Medulla oblongata (tissue), 1 donor: ENCODE measurements around the gene DLK2.
"Not testable (repeated sequence)": the region's sequence is repeated elsewhere in the genome, so short reads cannot be mapped to it uniquely, and the experiment has no call there.

Experiments
- DNase-seq: peaks from one replicate; pipeline ENCODE4 v3.0.0-alpha.2; 2015; ENCODE audit errors: extremely low spot score

The DLK2 gene

DNA sequence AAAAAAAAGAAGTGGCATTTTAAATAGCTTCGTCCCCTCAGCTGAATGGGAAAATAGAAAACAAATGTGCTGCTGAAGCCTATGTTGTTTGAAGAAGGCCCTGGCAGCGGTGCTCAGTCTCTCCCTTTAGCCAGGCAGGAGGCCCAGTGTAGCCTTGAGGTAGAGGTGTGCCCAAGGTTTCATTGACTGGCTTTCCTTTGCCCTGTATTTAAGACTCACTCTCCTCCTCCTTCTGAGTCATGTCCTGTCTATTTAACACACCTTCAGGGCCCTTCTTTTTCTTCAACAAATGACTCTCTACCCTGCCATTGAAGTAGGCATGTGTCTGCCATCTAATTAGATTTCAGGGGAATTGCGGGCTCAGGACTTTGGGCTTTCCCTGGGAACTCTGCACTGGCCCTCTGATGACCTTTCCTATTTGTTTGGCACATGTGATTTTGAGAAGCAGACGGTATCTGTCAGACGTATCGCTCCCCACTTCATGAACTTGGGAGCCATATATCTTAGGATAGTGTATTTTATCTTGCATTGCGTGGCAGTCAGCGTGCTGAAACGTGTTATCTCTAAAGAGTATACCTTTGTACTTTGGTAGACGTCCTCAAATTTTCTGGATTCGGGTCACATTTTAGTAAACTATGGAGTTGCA lies 26.4 kb upstream of the DLK2 start:
- DNase-seq = no peak

DNA sequence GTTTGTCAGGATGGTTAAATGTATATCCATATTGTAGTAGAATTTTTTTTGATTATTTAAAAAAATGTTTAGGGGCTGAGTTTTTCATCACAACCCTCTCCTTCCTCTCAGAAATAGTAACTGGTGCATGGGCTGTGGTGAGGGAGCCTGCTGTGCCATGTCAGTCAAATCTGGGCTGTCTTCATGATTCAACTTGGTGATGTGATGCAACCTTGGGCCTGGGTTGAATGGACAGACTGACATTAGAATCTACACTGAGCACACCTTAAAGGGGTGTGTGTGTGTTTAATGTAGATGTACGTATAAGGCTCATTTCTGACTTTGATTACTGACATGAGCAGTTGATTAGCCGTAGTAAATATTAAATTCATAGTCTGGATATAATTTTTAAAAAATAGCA lies 25.7 kb upstream of the DLK2 start:
- DNase-seq = no peak

DNA sequence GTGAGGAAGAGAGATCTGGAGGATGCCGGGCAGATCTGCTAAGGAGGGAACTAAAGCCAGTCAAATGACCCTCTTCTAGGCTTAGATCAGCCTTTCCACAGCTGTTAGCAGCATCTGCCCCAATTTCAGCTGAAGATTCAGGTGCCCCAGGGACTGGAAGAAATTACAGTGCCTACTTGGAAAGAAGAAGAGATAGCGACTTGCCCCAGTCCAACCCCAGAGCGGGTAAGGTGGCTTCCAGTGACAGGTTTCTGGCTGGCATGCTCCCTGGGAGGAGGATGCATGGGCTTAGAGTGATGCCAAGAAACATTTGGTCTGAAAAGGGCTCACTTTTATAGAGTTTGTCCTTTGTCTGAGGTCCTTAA lies 22.6 kb upstream of the DLK2 start:
- no peak for DNase-seq

DNA sequence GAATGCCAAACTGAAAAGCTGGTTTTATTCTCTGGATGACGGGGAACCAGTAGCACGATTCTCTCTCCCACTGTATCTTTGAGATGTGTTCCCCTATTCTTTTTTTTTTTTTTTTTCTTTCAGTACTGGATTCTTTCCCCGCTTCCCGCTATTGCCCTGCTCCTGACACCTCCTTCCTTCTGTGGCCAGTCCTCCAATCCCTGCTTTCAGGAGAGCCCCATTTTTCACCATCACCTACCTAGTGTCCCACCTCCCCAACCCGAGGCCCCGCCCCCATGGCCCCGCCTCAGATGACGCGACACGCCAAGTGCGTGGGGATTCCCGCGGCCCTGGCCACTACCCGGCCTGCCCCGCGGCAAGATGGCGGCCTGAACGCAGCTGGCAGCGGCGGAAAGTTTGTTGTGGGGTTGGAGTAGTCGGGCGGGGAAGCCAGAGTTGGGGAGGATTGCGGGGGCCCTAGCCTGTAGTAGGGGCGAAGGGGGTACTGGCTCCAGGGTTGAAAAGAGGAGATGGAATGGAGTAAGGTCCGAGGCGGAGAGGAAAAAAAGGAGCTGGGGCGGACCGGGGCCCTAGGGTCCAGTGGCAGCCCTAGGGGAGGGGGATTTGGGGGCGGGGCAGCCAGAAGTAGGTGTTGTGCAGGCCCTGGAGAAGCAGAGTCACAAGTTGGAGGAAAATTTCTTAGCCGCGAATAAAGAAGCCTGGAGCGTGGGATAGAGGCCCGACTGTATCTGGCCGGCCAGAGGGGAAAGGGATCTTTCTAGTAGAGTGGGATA lies 22.1 kb upstream of the DLK2 start, which contains the start of gene TJAP1:
TSS of gene TJAP1 (plus strand) at position 336 of the 773 bp plus-strand sequence. CDS start 21,432 bp downstream, outside the sequence.
- DNase-seq = peak; percentile 94

DNA sequence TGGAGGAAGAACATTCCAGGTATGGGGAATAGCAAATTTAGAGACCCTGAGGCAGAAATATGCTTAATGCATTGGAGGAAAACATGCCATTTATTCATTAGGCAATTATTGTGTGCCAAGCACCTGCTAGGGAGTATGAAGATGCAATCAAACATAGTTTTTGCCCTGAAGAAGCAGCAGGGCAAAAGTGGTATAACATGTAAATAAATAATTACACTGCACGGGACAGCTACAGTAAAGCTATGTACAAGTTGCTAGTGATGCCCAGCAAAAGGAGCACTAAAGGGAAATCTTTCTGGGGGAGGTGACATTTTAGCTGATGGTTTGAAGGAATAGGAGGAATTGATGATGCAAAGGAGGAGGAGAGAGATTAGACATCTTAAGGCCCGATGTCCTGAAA lies 21.4 kb upstream of the DLK2 start:
- DNase-seq = no peak

DNA sequence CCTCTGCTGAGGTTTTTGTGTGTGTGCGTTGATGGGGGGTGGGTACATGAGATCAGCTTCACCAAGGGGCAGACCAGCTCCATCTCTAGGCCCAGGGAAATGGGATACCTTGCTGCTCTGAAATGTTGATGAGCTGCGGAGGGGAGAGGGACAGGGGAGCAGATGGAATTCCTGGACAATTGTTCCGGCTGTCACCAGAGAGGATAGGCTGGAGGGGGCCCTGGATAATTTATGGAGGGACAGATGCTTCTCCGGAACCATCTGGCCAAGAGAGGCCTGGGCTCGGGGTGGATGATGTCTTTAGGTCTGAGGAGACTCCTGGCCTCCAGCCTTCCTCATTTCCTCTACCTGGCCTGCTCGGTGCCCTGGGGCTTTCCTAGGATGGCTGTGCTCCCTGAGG lies 20.2 kb upstream of the DLK2 start:
- no peak for DNase-seq

DNA sequence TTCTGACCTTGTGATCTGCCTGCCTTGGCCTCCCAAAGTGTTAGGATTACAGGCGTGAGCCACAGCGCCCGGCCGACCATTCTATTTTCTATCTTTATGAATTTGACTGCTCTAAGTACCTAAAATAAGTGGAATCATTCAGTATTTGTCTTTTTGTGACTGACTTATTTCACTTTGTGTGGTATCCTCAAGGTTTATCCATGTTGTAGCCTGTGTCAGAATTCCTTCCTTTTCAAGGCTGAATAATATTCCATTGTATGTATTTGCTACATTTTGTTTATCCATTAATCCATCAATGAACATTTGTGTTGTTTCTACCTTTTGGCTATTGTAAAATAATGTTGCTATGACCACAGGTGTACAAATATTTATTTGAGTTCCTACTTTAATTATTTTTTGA lies 17.2 kb upstream of the DLK2 start:
- DNase-seq = no peak

DNA sequence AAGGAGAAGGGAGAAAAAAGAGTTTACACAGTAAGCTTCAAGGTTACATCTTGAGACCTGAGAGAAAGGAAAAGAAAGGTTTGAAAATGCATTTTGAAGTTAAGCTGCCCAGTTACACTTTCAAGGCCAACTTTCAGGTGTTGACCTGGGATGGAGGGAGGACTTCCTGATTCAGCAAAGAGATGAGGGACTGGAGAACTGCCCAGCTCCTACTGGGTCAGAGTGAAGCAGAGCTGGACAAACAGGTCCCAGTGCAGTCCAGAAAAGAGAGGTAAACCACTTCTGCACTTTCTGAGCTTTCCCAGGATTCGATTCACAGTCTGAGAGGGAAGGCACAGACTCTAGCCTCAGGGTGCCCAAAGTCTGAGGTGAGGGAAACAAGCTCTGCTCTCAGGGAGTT lies 16.1 kb upstream of the DLK2 start:
- DNase-seq = no peak

DNA sequence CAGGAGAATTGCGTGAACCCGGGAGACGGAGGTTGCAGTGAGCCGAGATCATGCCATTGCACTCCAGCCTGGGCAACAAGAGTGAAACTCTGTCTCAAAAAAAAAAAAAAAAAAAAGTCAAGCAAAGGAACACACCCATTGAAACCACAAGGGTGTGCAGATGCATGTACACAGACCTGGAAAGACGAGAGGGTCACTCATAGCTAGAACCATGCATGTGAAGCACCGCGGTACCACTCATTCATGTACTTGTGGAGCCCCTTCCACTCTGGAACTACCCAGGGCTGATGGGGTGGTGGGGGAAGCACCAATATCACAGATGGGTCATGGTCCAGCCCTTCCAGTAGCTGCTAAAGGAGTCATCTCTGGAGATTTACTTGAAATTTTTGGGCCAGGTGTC lies 14.6 kb upstream of the DLK2 start:
- no peak for DNase-seq

DNA sequence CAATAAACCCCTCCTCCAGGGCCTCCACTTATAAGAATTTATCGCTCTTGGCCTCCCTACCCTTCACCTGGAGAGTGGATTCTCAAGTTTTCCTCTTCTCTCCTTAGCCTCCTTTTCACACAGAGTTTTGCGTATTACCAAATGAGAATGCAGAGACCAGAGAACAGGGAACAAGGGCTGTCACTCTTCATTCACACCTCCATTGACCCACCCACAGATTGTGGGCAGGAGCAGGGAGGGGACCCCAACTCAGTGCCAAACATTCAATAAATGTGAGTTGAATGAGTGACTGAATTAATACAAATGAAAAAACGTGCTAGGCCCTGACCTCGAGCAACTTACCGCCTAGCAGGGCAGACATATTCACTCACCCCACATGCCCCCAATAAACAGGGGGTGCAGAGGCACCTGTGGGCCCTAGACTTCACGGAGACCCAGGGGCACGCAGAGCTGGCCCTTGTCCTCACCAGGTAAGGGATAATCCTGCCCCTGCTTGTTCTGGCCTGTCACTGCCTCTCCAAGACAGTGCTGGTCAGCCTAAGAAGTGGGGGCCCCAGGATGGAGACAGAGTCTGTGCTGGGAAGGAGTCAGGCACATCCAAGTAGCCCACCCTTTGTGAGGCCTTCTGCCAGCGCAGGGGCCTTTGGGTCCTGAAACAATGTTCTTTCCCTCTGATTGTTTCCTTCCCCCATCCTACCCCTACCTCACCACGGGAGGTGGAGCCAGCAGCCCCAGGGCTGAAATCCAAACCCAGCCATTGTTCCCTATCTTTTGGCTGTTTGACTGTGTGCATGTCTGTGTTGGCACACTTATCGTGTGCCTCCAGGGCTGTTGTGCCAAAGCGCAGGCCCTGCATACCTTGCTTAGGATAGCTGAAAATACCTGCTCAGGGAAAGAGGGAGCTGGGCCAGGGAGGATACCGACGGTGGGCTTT lies 13.7 kb upstream of the DLK2 start:
- no peak for DNase-seq

DNA sequence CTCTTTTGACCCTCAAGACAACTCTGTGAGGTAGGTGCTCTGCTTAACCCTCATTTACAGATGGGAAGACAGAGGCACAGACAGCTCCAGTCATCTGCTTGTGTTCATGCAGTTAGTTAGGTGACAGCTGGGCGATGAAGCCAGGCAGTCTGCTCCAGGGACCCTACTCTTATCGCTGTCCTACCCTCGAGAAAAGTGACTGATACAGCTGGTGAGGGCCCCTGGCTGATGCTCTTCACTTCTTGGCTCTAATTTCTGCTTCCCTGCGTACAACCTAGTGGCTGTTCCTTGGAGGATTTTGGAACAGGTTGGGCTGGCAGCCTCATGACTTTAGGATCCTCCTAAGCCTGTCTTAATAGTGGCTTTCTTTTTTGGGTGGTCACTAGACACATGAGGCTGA lies 12.9 kb upstream of the DLK2 start:
- DNase-seq = no peak

DNA sequence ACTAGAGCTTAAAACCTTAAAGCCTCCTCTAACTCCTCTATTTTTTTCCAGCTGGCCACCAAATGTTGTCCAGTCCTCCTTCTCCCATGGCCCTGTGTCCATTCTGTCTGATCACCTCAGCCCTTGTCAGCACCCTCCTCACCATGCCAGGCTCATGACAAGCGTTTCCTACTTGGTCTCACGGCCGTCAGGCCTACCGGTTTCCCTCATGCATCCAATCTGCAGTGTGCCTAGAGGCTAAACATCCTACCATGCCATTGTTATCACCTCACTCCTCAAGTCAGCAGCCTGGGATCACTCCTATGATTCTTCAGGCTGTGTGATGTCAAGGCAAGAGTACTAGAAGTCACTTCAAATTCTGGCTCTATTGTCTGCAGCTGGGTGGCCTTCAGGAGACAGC lies 12.4 kb upstream of the DLK2 start:
- DNase-seq = no peak

DNA sequence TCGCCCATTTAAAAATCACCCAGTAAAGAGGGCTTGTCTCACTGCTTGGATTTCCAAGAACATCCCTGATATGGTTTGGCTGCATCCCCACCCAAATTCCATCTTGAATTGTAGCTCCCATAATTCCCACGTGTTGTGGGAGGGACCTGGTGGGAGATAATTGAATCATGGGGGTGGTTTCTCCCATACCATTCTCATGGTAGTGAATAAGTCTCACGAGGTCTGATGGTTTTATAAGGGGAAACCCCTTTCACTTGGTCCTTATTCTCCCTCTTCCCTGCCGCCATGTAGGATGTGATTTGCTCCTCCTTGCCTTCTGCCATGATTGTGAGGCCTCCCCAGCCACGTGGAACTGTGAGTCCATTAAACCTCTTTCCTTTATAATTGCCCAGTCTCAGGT lies 11.9 kb upstream of the DLK2 start:
- not testable (repeated sequence) for DNase-seq

DNA sequence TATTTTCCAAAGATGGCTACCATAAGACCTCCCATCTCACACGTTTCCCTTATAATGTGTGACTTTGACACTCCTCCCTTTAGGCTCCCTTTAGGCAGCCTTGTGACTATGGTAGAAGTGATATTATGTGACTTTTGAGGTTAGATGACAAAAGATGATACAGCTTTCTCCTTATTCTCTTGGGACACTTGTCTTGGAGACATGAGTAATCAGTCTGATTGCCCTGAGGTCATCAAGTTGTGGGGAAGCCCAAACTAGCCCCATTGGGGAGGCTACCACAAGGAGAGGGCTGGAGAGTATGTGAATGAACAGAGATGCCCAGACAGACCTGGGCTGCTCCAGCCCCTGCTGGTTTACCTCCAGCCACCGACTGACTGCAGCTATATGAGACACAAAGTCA lies 10.6 kb upstream of the DLK2 start:
- DNase-seq = no peak

DNA sequence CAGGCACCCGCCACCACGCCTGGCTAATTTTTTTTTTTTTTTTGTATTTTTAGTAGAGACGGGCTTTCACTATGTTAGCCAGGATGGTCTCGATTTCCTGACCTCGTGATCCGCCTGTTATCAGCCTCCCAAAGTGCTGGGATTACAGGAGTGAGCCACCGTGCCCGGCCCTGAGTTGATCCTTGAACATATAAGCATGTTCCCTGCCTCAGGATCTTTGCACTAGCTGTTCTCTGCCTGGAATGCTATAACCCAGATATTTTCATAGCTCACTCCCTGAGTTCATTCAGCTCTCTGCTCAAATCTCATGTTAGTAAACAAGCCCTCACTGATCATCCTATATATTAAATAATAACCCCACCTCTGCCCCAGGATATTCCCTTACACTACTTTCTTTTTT lies 9.0 kb upstream of the DLK2 start:
- DNase-seq = no peak

DNA sequence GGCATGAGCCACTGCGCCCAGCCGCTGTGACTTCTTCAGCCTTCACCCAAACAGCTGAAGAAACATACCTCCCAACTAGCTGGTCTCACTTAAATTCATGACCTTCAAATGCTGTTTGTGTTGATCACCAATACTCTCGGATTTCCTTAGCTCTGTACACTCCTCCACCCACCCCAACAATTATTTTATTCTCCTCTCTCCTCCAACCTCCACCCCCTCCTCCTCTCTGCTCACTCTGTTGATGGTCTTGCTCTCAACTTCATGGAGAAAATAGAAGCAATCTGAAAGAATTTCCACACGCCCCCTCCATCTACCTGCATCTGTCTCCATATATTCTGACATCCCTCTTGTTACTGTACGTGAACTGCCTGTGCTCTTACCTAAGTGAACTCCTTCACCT lies 6.6 kb upstream of the DLK2 start:
- no peak for DNase-seq

DNA sequence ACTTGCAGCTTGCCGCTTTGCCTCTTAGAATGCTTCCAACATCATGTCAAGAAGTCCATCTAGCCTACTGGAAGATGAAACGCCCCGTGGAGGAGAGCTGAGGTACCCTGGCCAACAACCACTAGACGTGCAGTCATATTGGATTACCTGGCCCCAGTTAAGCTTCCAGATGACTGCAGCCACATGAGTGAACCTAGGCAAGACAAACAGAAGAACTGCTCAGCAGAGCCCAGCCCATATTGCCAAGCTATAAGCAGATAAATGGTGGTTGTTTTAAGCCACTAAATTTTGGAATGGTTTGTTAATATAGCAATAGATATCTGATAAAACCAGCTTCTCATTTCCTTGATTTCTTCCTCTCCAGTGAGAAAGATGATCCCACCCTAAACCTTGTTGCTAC lies 4.7 kb upstream of the DLK2 start:
- DNase-seq = no peak

DNA sequence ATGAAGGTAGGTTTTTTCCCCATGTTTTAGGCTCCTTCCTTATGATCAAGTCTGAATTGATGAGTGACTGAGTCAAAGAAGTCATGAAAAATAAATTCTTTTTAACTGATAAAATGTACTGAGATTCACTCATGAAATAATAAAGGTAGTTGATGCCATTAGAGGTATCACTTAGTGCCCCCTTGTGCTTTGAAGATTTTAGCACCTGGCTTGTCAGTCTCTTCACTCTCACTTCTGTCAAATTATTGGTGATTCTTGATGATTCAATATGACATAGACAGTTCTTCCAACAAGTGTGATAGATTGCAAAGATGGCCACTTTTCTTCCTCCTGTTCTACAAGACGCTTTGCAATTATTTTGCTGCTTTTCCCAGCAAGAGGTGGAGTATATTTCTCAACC lies 4.2 kb upstream of the DLK2 start:
- no peak for DNase-seq

DNA sequence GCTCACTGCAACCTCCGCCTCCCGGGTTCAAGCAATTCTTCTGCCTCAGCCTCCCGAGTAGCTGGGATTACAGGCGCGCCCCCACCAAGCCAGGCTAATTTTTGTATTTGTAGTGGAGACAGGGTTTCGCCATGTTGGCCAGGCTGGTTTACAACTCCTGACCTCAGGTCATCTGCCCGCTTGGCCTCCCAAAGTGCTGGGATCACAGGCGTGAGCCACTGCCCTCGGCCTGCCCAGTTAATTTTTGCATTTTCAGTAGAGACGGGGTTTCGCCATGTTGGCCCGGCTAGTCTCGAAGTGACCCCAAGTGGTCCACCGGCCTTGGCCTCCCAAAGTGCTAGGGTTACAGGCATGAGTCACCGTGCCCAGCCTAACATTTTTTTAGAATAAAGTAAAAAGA lies 2.8 kb upstream of the DLK2 start:
- not testable (repeated sequence) for DNase-seq

DNA sequence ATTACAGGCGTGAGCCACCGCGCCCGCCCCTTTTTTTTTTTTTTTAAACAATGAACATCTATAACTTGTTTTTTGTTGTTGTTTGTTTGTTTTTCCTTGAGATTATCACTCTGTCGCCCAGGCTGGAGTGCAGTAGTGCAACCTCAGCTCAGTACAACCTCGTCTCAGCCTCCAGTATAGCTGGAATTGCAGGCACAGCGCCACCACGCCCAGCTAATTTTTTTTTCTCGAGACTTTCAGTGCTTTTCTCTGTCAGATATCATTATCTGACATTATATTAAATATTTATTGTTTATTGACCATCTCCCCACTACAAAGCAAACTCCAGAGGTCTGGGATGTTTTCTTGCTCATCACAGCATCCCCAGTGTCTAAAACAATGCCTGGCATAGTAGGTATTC lies 2.3 kb upstream of the DLK2 start:
- DNase-seq = no peak

DNA sequence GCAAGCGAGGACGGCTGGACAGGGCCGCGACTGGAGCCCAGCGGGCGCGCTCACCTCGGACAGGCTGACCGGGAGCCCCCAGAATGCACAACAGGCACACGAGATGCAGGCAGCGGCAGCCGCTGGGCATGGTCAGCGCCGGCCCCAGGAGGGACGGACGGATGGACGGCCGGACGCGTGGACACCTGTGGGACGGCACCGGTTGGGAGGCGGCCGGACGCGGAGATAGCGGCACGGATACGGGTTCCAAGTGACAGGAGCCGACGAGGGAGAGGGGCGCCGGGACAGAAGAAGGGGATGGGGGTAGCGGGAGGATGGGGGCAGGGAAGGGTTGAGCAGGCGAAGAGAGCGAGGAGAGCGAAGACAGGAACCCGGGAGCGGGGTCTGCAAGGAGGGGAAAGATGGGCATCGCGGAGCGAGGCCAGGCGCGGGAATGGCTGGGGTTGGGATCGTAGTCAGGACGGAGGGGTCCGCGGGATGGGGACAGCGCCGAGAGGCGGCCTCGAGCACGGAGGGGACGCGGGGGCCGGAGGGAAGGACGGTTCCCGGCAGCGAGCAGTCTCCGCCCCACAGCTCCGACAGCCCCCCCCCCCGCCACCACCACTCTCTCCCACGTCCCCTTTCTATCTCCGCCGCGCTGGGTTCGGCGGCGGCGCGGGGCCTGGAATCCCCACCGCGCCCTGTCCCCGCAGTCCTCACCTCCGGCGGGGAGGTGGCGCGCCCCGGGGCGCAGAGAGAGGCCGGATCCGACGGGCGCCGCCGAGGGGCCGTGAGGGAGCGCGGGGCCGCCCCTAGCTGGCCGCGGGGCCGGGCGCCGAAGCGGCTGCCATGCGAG lies 435 bp downstream of the DLK2 start:
- no peak for DNase-seq

DNA sequence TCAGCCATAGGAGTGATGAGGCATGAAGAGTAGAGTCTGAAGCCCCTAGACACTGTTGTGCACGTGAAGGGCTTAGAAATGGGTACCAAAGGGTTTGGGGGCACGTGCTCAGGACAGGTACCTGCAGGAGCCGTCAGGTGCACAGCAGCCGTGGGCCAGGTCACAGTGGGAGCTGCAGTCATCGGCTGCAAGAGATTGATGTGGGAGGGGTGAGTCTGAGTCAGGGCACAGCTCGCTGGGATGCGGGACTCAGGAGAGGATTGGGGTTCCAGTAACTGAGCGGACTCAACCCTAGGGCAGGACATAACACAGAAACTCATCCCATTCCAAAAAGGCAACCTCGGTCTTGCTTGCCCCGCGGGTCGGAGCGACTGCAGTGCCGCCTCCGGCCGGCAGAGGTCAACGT lies 1.1 kb downstream of the DLK2 start:
- peak; percentile 86 for DNase-seq
